GM12878 (cell line): ENCODE measurements around the gene TFAM. TPM values are rescaled to one million over a fixed set of nuclear protein-coding genes. Genes with fewer than 3 reads are reported as not detected.

Source experiments
- ATAC-seq: fragments of 200-7000 bp; cut with Tn5 transposase; 3 replicates; pipeline ENCODE4 v1.9.1; 2020; ENCODE audit warnings: mild to moderate bottlenecking, moderate library complexity
- BruUV-seq: library from RNA; stranded (reverse); fragments of 400-500 nt; replicated peaks from 2 replicates; lab custom pipeline; 2021; lab: Mats Ljungman, UMichigan
- CTCF ChIA-PET: fragments of 300-600 bp; sonication (Branson Sonifier 250); formaldehyde crosslinking; extraction: SDS; loops from one replicate; lab custom pipeline; 2021; ENCODE audit warnings: inconsistent platforms; lab: Yijun Ruan, JAX
- POLR2A ChIA-PET: fragments of 350-600 bp; formaldehyde crosslinking; extraction: SDS; loops from one replicate; lab custom pipeline; 2021; ENCODE audit warnings: inconsistent platforms; lab: Charles Lee
- RAD21 ChIA-PET: fragments of 300-600 bp; sonication (Branson Sonifier 250); formaldehyde crosslinking; loops from one replicate; lab custom pipeline; 2023; ENCODE audit warnings: antibody characterized with exemption; ENCODE audit not compliant: unreplicated experiment; lab: Charles Lee
- SMC1A ChIA-PET: fragments of 300-600 bp; sonication (Branson Sonifier 250); formaldehyde crosslinking; loops from one replicate; lab custom pipeline; 2023; ENCODE audit not compliant: unreplicated experiment, uncharacterized antibody; lab: Charles Lee
- DNase-seq: peaks from one replicate; pipeline ENCODE4 v3.0.0-alpha.2; 2011; ENCODE audit warnings: low read depth, low spot score
- FAIRE-seq: peaks from 3 replicates; lab custom pipeline; 2011; peaks lifted over from hg19 to GRCh38; lab: Jason Lieb, UNC
- H2AFZ ChIP-seq: 2 replicates; pipeline ENCODE4 v1.6.0; 2011; ENCODE audit warnings: low read depth, low read length, control low read depth; ENCODE audit not compliant: control insufficient read depth
- H3K27ac ChIP-seq: 2 replicates; pipeline ENCODE4 v1.5.1; 2011; ENCODE audit warnings: control low read depth; ENCODE audit not compliant: control insufficient read depth, insufficient read depth
- H3K27me3 ChIP-seq, 2 experiments: replicated peaks in 1 of 2; 2 replicates each; pipeline versions ENCODE4 v1.6.0 to v1.6.1; 2011; ENCODE audit warnings: low read length in 1 of 2; ENCODE audit not compliant: control insufficient read depth in 2 of 2, insufficient read depth in 2 of 2
- H3K36me3 ChIP-seq, 2 experiments: 2 replicates each; pipeline ENCODE4 v1.5.1; 2011; ENCODE audit warnings: low read length in 1 of 2; ENCODE audit not compliant: control insufficient read depth in 2 of 2, insufficient read depth in 2 of 2
- H3K4me1 ChIP-seq: 2 replicates; pipeline ENCODE4 v1.6.1; 2011; ENCODE audit warnings: mild to moderate bottlenecking, low read length, moderate library complexity, mixed read lengths; ENCODE audit not compliant: control insufficient read depth, insufficient read depth
- H3K4me2 ChIP-seq: 2 replicates; pipeline ENCODE4 v1.6.0; 2011; ENCODE audit warnings: control low read depth; ENCODE audit not compliant: control insufficient read depth, insufficient read depth
- H3K4me3 ChIP-seq: fragments of 200-600 bp; sonication (generic); 2 replicates; pipeline ENCODE4 v1.5.1; 2016
- H3K79me2 ChIP-seq: 2 replicates; pipeline ENCODE4 v1.6.0; 2011; ENCODE audit warnings: low read length; ENCODE audit not compliant: control insufficient read depth, insufficient read depth
- H3K9ac ChIP-seq: 2 replicates; pipeline ENCODE4 v1.8.0; 2011; ENCODE audit warnings: low read length, control low read depth, mixed read lengths; ENCODE audit not compliant: control insufficient read depth, insufficient read depth
- H3K9me3 ChIP-seq: replicated peaks from 3 replicates; pipeline ENCODE4 v1.5.1; 2011; ENCODE audit warnings: mild to moderate bottlenecking, low read length; ENCODE audit not compliant: control insufficient read depth, insufficient read depth
- H4K20me1 ChIP-seq: 2 replicates; pipeline ENCODE4 v1.6.0; 2011; ENCODE audit not compliant: control insufficient read depth, insufficient read depth
- DPF2 ChIP-seq: fragments of 450-650 bp; IDR thresholded peaks from 2 replicates; pipeline ENCODE4 v1.6.1; 2017; ENCODE audit warnings: mild to moderate bottlenecking
- EGR1 ChIP-seq, 2 experiments: IDR thresholded peaks; 1 replicate in 1 of 2; 2 replicates in 1 of 2; pipeline ENCODE4 v1.6.1; 2011 to 2012; ENCODE audit warnings: low read depth in 2 of 2, low read length in 2 of 2, borderline replicate concordance in 1 of 2, mild to moderate bottlenecking in 1 of 2, moderate library complexity in 1 of 2
- FOXK2 ChIP-seq: fragments of 450-650 bp; IDR thresholded peaks from 2 replicates; pipeline ENCODE4 v1.6.1; 2017; ENCODE audit warnings: mild to moderate bottlenecking, moderate library complexity
- IKZF1 ChIP-seq: fragments of 450-650 bp; conservative IDR thresholded peaks from 2 replicates; pipeline ENCODE4 v1.6.1; 2017; ENCODE audit warnings: antibody characterized with exemption, mild to moderate bottlenecking
- PML ChIP-seq: IDR thresholded peaks from 2 replicates; pipeline ENCODE4 v1.6.1; 2012; ENCODE audit warnings: low read length, inconsistent platforms
- POLR2AphosphoS2 ChIP-seq: IDR thresholded peaks from 2 replicates; pipeline ENCODE4 v1.6.1; 2011; ENCODE audit warnings: low read depth, mild to moderate bottlenecking, low read length, improper control_type of control experiment, moderate library complexity
- RELA ChIP-seq: fragments of 450-650 bp; IDR thresholded peaks from 2 replicates; pipeline ENCODE4 v1.8.0; 2014; ENCODE audit warnings: borderline replicate concordance; ENCODE audit not compliant: partially characterized antibody
- SREBF1 ChIP-seq: IDR thresholded peaks from 2 replicates; pipeline ENCODE4 v1.6.1; 2012; ENCODE audit warnings: mild to moderate bottlenecking, low read length
- ZSCAN29 ChIP-seq: fragments of 450-650 bp; IDR thresholded peaks from 2 replicates; pipeline ENCODE4 v1.6.1; 2017; ENCODE audit warnings: mild to moderate bottlenecking, moderate library complexity
- WGBS: methylation state at CpG from one replicate; pipeline ENCODE4 v1.1.6; 2016; ENCODE audit warnings: low lambda C conversion rate; ENCODE audit not compliant: insufficient replicate concordance, insufficient coverage; ENCODE audit errors: missing lambda C conversion rate; 5-methylcytosine and 5-hydroxymethylcytosine counted together
- in situ Hi-C: fragments of 300-500 bp; cut with MboI; formaldehyde crosslinking; loops from 9 replicates; pipeline ENCODE4 v1.14.3; 2018; ENCODE audit warnings: mixed read lengths
- intact Hi-C: fragments of 100-400 bp; cut with micrococcal nuclease; formaldehyde crosslinking; loops from one replicate; pipeline ENCODE4 v1.14.2; 2022; ENCODE audit not compliant: unreplicated experiment
- polyA plus RNA-seq, 11 experiments: library from polyadenylated mRNA; depleted of rRNA in 4 of 11; unstranded in 6 of 11; stranded (reverse) in 5 of 11; fragments of >200 nt; fragmentation: Nextera tagmentation in 4 of 11; fragmentation: Illumina TruSeq in 1 of 11; extraction: Ambion mirVana in 4 of 11; extraction: Trizol in 1 of 11; gene quantifications; 1 replicate in 1 of 11; 2 replicates in 10 of 11; pipeline versions ENCODE4 v1.2.1 to v1.2.3, GENCODE V29; 2011 to 2016; ENCODE audit warnings: inconsistent platforms in 2 of 11, missing spikeins in 2 of 11, low read depth in 1 of 11
- total RNA-seq, 4 experiments: library from RNA; depleted of rRNA in 3 of 4; stranded (reverse); fragments of >200 nt in 3 of 4; fragmentation: Illumina TruSeq in 1 of 4; extraction: Trizol in 1 of 4; gene quantifications; 2 replicates each; pipeline versions ENCODE4 v1.2.1 to v1.2.3, GENCODE V29; 2013 to 2021
- TF ChIP-seq, protein P1 (sequence below): fragments of 450-650 bp; formaldehyde crosslinking; IDR thresholded peaks from 2 replicates; pipeline ENCODE4 v1.4.0; 2022; ENCODE audit warnings: mild to moderate bottlenecking, moderate library complexity
- TF ChIP-seq, protein P2 (sequence below): fragments of 450-650 bp; formaldehyde crosslinking; IDR thresholded peaks from 2 replicates; pipeline ENCODE4 v1.4.0; 2020; ENCODE audit warnings: mild to moderate bottlenecking, moderate library complexity
- TF ChIP-seq, protein P3 (sequence below): fragments of 450-650 bp; IDR thresholded peaks from 2 replicates; pipeline ENCODE4 v1.6.1; 2014; ENCODE audit warnings: mild to moderate bottlenecking

The TFAM gene
- total and polyA plus RNA-seq, 10 of the 15 experiments (the other 5 are each of a cell fraction or from before 2014, with no cell fraction given) = 44.9 to 135 (median 93.3) TPM

DNA sequence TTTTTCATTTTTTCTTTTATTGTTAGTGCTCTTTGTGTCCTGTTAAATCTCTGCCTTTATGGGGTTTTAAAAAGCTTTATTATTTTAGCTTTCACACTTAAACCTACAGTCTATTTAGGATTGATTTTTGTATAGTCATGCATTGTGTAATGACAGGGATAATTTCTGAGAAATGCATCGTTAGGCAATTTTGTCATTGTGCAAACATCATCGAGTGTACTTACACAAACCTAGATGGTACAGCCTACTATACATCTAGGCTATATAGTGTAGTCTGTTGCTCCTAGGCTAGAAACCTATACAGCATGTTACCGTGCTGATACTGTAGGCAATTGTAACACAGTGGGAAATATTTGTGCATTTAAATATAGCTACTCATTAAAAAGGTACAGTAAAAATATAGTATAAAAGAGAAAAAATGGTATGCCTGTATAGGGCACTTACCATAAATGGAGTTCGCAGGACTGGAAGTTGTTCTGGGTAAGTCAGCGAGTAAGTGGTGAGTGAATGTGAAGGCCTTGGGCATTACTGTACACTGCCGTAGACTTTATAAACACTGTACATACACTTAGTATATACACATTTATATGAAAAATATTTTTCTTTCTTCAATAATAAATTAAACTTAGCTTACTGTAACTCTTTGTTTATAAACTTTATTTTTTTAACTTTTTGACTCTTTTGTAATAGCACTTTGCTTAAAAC lies 34.4 kb upstream of the TFAM start (continued):
- TF ChIP-seq ZSCAN29 (no peak), DPF2 (no peak), RELA (no peak), IKZF1 (no peak)
- TF ChIP-seq, protein P1, sequence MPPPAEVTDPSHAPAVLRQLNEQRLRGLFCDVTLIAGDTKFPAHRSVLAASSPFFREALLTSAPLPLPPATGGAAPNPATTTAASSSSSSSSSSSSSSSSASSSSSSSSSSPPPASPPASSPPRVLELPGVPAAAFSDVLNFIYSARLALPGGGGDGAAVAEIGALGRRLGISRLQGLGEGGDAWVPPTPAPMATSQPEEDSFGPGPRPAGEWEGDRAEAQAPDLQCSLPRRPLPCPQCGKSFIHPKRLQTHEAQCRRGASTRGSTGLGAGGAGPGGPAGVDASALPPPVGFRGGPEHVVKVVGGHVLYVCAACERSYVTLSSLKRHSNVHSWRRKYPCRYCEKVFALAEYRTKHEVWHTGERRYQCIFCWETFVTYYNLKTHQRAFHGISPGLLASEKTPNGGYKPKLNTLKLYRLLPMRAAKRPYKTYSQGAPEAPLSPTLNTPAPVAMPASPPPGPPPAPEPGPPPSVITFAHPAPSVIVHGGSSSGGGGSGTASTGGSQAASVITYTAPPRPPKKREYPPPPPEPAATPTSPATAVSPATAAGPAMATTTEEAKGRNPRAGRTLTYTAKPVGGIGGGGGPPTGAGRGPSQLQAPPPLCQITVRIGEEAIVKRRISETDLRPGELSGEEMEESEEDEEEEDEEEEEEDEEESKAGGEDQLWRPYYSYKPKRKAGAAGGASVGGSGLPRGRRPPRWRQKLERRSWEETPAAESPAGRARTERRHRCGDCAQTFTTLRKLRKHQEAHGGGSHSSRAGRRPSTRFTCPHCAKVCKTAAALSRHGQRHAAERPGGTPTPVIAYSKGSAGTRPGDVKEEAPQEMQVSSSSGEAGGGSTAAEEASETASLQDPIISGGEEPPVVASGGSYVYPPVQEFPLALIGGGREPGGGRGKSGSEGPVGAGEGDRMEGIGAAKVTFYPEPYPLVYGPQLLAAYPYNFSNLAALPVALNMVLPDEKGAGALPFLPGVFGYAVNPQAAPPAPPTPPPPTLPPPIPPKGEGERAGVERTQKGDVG (CRISPR knock-in tag) = no peak
- TF ChIP-seq, all 136 proteins: peak for 0

DNA sequence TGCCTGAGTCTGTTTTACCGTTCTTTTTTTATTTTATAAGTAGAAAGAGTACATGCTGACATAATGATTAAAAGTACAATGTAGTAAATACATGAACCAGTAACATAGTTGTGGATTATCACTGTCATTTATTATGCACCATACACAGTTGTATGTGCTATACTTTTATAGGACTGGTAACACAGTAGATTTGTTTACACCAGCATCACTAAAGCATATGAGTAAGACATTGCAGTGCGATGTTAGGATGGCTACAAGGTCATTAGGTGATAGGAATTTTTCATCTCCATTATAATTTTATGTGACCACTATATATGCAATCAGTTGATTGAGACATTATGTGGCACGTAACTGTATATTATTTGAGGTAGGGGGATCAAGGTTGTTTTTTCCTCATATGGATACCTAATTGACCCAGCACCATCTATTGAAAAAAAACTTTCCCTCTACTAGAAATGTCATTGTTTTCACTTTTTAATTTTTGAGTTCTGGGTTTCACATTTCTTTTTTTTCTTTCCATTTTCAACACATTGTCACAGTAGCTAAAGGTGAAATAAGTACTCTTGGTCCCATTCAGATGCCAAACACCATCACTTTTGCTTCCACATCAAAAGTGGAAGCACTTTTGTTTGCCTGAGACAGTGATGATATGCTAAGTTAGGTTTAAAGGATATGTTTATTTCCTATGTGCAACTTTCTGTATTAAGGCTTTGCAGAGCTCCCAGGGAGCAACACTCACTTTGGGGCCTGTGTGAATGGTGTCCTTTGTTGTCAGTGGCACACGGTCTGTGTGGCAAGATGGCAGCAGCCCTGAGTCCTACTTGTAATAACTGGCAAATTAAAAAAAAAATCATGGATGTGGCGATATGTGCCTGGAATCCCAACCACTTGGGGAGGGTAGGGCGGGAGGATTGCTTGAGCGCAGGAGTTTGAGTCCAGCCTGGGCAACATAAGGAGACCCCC lies 33.3 kb upstream of the TFAM start:
- Histone ChIP-seq H3K4me1 (no peaks in the 10 kb centered on the region), H3K9ac (no peak overlapping the region), H3K36me3 (no peaks in the 10 kb centered on the region), H3K4me3 (no peak overlapping the region), H3K79me2 (peaks cover 9% of the 10 kb centered on the region), H4K20me1 (no peaks in the 10 kb centered on the region), H3K9me3 (no peaks in the 10 kb centered on the region), H2AFZ (no peak overlapping the region), H3K27ac (no peak overlapping the region), H3K4me2 (no peak overlapping the region), H3K27me3 (no peaks in the 10 kb centered on the region)
- WGBS = 96% methylated on average over 7 of the region's 7 CpGs
- no TSS peak for BruUV-seq
- intact Hi-C loops = no loop called here
- ChIA-PET SMC1A (interaction anchor here (0.9 to 1.6 kb wide), 5 partner anchors 8 to 34 kb away, joined by 3 to 15 read pairs (median 3); no protein-coding TSS in a partner anchor), CTCF (interaction anchor here (0.6 to 1.2 kb wide), 2 partner anchors 20 to 992 kb away, joined by 3 read pairs; no protein-coding TSS in a partner anchor), RAD21 (interaction anchor here (1.0 to 1.2 kb wide), 2 partner anchors 8 to 9 kb away, joined by 4 read pairs; no protein-coding TSS in a partner anchor), POLR2A (interaction anchor here (0.6 kb wide), 1 partner anchor 18 kb away, joined by 5 read pairs; no protein-coding TSS in a partner anchor)
- ATAC-seq = no peak
- FAIRE-seq = no peak
- in situ Hi-C loops = no loop called here
- DNase-seq = no peak
- TF ChIP-seq, protein P2, sequence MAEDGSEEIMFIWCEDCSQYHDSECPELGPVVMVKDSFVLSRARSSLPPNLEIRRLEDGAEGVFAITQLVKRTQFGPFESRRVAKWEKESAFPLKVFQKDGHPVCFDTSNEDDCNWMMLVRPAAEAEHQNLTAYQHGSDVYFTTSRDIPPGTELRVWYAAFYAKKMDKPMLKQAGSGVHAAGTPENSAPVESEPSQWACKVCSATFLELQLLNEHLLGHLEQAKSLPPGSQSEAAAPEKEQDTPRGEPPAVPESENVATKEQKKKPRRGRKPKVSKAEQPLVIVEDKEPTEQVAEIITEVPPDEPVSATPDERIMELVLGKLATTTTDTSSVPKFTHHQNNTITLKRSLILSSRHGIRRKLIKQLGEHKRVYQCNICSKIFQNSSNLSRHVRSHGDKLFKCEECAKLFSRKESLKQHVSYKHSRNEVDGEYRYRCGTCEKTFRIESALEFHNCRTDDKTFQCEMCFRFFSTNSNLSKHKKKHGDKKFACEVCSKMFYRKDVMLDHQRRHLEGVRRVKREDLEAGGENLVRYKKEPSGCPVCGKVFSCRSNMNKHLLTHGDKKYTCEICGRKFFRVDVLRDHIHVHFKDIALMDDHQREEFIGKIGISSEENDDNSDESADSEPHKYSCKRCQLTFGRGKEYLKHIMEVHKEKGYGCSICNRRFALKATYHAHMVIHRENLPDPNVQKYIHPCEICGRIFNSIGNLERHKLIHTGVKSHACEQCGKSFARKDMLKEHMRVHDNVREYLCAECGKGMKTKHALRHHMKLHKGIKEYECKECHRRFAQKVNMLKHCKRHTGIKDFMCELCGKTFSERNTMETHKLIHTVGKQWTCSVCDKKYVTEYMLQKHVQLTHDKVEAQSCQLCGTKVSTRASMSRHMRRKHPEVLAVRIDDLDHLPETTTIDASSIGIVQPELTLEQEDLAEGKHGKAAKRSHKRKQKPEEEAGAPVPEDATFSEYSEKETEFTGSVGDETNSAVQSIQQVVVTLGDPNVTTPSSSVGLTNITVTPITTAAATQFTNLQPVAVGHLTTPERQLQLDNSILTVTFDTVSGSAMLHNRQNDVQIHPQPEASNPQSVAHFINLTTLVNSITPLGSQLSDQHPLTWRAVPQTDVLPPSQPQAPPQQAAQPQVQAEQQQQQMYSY (CRISPR knock-in tag) = no peak
- TF ChIP-seq, protein P3, sequence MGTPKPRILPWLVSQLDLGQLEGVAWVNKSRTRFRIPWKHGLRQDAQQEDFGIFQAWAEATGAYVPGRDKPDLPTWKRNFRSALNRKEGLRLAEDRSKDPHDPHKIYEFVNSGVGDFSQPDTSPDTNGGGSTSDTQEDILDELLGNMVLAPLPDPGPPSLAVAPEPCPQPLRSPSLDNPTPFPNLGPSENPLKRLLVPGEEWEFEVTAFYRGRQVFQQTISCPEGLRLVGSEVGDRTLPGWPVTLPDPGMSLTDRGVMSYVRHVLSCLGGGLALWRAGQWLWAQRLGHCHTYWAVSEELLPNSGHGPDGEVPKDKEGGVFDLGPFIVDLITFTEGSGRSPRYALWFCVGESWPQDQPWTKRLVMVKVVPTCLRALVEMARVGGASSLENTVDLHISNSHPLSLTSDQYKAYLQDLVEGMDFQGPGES = no peak
- TF ChIP-seq PML = no peak
- no peak for TF ChIP-seq FOXK2
- no peak for TF ChIP-seq EGR1 (IDR thresholded peaks at IDR 0.05; ENCODE audit: borderline replicate concordance in 1 of 2, low read depth in 2 of 2, low read length in 2 of 2)
- no peak for TF ChIP-seq POLR2AphosphoS2
- TF ChIP-seq SREBF1 = no peak
